Adipocyte (in vitro differentiated cells): ENCODE results near the gene MAJIN.

Experiments used
- DNase-seq: peaks from one replicate; pipeline ENCODE4 v3.0.0-alpha.2; 2015; ENCODE audit warnings: low read depth
- H3K27me3 ChIP-seq: replicated peaks from 2 replicates; pipeline ENCODE4 v1.7.0; 2013; ENCODE audit warnings: mild to moderate bottlenecking, low read length, moderate library complexity; ENCODE audit not compliant: control insufficient read depth, insufficient read depth
- H3K36me3 ChIP-seq: 2 replicates; pipeline ENCODE4 v1.7.0; 2013; ENCODE audit warnings: low read length, mild to moderate bottlenecking, moderate library complexity; ENCODE audit not compliant: control insufficient read depth, insufficient read depth, severe bottlenecking
- H3K4me1 ChIP-seq: 2 replicates; pipeline ENCODE4 v1.7.0; 2013; ENCODE audit warnings: mild to moderate bottlenecking, low read length, moderate library complexity; ENCODE audit not compliant: control insufficient read depth, insufficient read depth
- H3K4me3 ChIP-seq: 2 replicates; pipeline ENCODE4 v1.7.0; 2013; ENCODE audit warnings: mild to moderate bottlenecking, low read length, moderate library complexity
- H3K9ac ChIP-seq: 2 replicates; pipeline ENCODE4 v1.7.0; 2013; ENCODE audit warnings: mild to moderate bottlenecking, low read length, moderate library complexity
- H3K9me3 ChIP-seq: 2 replicates; pipeline ENCODE4 v1.7.0; 2013; ENCODE audit warnings: mild to moderate bottlenecking, low read length, moderate library complexity; ENCODE audit not compliant: control insufficient read depth

The MAJIN gene

DNA sequence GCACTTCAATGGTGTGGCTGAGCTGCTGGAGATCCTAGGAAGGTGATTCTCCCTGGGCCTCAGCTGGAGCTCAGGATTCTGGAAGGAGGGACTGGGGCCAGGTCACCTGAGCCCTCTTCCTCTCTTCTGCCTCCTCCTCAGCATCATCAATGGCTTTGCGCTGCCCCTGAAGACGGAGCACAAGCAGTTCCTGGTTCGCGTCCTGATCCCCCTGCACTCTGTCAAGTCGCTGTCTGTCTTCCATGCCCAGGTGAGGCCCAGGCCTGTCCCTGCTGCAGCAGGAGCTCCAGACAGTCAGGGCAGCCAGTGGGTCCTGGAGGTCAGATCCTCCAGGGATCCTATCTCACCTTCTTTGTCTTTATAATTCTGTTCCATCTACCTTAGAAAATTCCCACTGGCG is 41.6 kb downstream of the MAJIN start:
- H3K4me3 ChIP-seq: no peak overlapping the region

DNA sequence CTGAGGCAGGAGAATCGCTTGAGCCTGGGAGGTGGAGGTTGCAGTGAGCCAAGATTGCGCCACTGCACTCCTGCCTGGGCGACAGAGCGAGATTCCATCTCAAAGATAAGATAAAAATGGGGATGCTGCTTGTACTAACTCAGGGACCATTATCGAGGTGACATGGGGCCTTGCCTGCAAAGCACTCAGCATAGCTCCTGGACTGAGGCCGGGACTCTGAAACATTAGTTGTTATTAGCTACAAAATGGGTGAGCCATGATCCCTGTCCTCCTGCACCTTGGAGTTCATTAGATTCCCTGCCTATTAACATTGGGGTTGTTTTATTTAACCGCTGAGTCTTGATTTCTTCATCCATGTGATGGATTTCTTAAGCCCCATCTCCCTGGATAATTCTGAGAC is 42.3 kb downstream of the MAJIN start:
- H3K9ac ChIP-seq: no peak overlapping the region
- no peak overlapping the region for H3K4me3 ChIP-seq
- H3K4me1 ChIP-seq: peaks cover 5% of the 10 kb centered on the region
- no peaks in the 10 kb centered on the region for H3K27me3 ChIP-seq
- no peak for DNase-seq
- H3K36me3 ChIP-seq: peaks cover 43% of the 10 kb centered on the region
- H3K9me3 ChIP-seq: no peaks in the 10 kb centered on the region

More for the DNA sequence above, 41.6 kb downstream of the MAJIN start:
- H3K4me1 ChIP-seq: peaks cover 2% of the 10 kb centered on the region
- no peaks in the 10 kb centered on the region for H3K27me3 ChIP-seq
- no peak for DNase-seq
- no peak overlapping the region for H3K9ac ChIP-seq
- peaks cover 43% of the 10 kb centered on the region for H3K36me3 ChIP-seq
- no peaks in the 10 kb centered on the region for H3K9me3 ChIP-seq

DNA sequence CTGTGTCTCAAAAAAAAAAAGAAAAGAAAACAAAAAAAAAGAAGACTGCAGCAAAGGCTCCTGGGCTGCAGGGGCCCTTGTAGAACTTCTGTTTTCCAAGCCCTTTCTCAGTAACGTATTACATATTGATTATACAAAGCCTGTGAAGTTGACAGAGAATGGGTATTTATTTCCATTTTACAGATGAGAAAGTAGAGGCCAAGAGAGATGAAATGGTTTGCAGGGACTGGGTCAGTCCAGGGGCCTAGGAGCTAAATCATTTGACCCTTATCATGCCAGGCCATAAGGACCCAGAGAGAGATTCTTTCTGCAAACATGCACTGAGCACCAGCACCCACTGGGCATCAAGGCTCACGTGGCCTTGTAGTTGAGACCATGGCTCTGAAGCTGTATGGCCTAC is 43.0 kb downstream of the MAJIN start:
- Histone ChIP-seq H3K36me3 (peaks cover 43% of the 10 kb centered on the region), H3K27me3 (no peaks in the 10 kb centered on the region), H3K4me3 (no peak overlapping the region), H3K9me3 (no peaks in the 10 kb centered on the region), H3K9ac (no peak overlapping the region), H3K4me1 (peaks cover 8% of the 10 kb centered on the region)
- no peak for DNase-seq

DNA sequence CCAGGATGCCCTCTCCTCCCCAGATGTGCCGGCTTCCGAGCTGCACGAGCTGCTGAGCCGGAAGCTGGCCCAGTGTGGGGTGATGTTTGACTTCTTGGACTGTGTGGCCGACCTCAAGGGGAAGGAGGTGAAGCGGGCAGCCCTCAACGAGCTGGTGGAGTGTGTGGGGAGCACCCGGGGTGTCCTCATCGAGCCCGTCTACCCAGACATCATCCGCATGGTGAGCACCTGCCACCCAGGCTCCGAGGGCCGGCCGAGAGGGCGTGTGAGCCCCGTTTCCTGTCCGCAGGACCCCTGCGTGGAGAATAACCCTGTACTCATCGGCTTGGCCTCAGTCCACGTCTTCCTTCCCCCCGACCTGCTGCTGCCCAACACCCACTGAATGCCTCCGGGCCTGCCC is 45.2 kb downstream of the MAJIN start:
- Histone ChIP-seq H3K9ac (no peak overlapping the region), H3K27me3 (no peaks in the 10 kb centered on the region), H3K9me3 (no peaks in the 10 kb centered on the region), H3K36me3 (peaks cover 26% of the 10 kb centered on the region), H3K4me1 (peaks cover 13% of the 10 kb centered on the region), H3K4me3 (no peak overlapping the region)
- no peak for DNase-seq

DNA sequence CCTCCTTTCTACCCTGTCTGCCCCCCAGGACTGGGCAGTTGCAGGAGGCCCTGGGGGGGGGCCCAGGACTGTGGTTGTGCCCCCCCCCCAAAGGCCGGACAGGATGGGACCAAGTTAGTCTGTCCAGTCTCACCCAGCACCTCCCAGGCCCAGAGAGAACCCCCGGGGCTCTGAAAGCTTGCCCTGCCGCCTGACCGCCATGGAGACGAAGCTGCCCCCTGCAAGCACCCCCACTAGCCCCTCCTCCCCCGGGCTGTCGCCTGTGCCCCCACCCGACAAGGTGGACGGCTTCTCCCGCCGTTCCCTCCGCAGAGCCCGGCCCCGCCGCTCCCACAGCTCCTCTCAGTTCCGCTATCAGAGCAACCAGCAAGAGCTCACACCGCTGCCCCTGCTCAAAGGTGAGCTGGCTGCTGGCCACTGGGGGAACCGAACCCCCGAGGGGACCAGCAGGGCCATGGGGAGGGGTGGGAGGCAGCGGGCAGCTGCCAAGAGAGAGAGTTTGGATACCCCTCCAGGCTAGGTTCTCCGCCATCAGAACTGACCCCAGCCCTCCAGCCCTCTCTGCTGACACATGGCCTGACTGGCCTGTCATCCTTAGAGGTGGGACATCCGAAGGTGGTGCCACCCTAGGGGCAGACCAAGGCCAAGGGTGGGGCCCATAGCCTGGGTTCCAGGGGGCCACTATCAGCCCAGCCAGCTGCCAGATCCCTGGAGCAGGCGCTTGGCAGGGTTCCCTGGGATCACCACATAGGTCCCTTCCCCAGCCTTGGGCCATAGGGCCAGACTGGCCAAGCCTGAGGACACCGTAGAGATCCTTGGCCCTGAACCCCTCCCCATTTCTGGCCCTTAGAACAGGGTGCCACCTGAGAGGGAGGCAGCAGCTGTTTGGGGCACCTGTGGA is 46.1 kb downstream of the MAJIN start:
- H3K9me3 ChIP-seq: no peaks in the 10 kb centered on the region
- peak overlapping the region; percentile 88 for H3K9ac ChIP-seq
- H3K36me3 ChIP-seq: peaks cover 17% of the 10 kb centered on the region
- peak overlapping the region; percentile 91 for H3K4me3 ChIP-seq
- DNase-seq: no peak
- peaks cover 13% of the 10 kb centered on the region for H3K4me1 ChIP-seq
- H3K27me3 ChIP-seq: no peaks in the 10 kb centered on the region

DNA sequence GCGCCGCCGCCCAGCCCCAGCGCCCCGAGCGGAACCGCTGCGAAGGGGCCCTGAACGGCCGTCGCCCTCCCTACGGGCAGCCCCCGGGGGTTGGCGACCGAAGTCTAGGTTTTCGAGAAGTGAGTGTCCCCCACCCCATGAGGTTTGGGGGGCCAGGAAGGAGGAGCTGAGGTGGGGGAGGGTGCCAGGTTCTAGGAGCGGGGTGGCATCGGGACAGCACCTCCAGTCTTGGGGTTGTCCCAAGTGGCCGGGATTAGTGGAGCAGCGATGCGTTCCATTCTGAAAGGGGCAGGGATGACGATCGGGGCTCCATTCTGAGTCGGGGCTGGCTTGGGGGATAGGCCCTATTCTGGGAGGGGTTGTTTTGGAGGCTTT is 47.0 kb downstream of the MAJIN start:
- peak; percentile 63 for DNase-seq
- H3K36me3 ChIP-seq: peaks cover 9% of the 10 kb centered on the region
- peaks cover 13% of the 10 kb centered on the region for H3K4me1 ChIP-seq
- H3K4me3 ChIP-seq: peak overlapping the region; percentile 91
- no peaks in the 10 kb centered on the region for H3K9me3 ChIP-seq
- H3K27me3 ChIP-seq: no peaks in the 10 kb centered on the region
- H3K9ac ChIP-seq: peak overlapping the region; percentile 88

DNA sequence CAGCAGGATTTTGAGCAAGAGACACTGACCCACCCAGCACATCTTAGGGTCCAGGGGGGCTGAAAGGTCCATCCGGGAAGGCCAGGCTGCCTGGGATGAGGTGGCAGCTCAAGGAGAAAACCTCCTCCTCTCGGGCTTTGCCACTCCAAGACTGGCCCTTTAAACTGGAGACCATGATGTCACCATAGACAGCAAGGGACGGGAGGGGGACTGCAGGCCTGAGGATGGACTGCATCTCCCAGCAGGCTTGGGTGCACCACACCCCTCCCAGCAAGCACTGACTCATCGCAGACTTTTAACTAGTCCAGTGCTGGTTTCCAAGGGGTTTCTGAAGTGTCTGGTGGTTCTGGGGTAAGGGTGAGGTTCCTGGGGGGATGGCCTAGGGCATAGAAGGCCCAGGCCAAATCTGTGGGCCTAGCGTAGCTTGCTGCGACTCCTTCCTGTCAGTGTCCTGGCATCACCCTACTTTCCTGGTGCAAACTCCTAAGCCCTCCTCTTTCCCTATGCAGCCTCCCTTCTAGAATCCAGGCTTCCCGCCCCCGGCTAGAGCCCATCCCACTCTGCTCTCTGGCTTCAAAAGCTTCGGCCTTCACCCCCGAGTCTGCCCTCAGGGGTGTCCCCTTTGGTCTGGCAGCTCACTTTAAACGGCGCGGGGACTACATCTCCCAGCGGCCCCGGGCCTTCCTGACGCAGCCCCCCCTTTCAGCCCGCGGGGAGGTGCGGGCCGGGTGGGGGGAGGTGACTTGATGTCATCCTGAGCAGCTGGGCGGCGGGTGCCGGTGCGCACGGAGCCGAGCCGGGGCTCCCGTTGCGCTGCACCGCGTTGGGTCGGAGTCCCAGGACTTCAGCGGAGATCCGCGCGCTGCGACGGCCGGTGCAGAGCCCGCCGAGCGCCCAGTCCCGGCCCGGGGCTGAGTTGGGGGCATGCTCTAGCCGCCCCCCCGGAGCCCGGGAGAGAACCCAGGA is 47.7 kb downstream of the MAJIN start, which contains the start of gene PPP2R5B:
PPP2R5B (plus strand) TSS at position 746 of the 966 bp plus-strand sequence. CDS start 1,046 bp downstream, outside the sequence.
- H3K36me3 ChIP-seq: peaks cover 9% of the 10 kb centered on the region
- H3K4me3 ChIP-seq: peak within 1 kb of the TSS; percentile 91
- peak within 1 kb of the TSS; percentile 88 for H3K9ac ChIP-seq
- peaks cover 13% of the 10 kb centered on the region for H3K4me1 ChIP-seq
- no peaks in the 10 kb centered on the region for H3K27me3 ChIP-seq
- H3K9me3 ChIP-seq: no peaks in the 10 kb centered on the region
- DNase-seq: peak; percentile 96

DNA sequence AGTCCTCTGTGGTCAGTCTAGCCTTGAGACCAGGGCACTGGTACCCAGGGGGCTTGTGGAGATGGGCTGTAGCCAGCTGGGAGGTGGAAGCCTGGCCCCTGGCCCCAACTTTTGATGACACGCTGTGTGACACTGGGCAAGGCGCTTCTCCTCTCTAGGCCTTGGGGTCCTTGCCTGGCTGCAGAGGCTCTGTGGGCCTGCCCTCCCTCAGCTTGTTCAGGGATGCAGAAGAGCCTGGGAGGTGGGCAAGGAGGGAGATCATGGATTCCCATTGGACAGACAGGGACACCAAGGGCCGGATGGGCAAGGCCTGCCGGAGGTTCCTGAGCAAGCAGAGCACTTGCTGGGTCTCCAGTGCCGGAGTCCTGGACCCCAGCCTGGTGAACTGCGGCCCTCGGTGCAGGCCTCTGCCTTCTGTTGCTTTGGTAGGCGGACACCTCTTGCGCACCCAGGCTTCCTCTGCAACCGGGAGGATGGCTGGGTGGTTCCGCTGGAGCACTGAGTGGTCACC is 48.7 kb downstream of the MAJIN start:
- H3K36me3 ChIP-seq: peaks cover 3% of the 10 kb centered on the region
- no peaks in the 10 kb centered on the region for H3K9me3 ChIP-seq
- DNase-seq: no peak
- H3K4me1 ChIP-seq: peaks cover 16% of the 10 kb centered on the region
- H3K4me3 ChIP-seq: no peak overlapping the region
- H3K27me3 ChIP-seq: no peaks in the 10 kb centered on the region
- H3K9ac ChIP-seq: no peak overlapping the region

DNA sequence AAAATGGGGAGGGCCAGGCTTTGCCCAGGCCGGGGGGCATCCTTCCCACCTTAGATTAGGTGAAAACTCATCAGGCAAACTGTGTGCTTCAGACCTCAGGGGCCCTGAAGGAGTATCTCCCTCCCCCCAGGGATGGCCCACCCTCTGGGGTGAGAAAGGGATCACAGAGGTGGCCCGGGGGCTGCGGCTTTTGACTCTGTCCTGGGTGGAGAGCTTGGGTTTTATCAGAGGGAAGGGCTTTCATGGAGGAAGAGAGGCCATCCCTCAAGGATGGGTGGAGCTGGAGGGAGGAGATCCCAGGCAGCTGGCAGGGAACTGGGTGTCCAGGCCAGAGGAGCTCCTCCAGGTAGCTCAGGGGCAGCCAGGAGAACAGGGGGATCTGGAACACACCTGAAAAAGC is 50.5 kb downstream of the MAJIN start:
- no peak for DNase-seq
- Histone ChIP-seq H3K9me3 (no peaks in the 10 kb centered on the region), H3K36me3 (no peaks in the 10 kb centered on the region), H3K27me3 (no peaks in the 10 kb centered on the region), H3K4me1 (peaks cover 24% of the 10 kb centered on the region), H3K4me3 (no peak overlapping the region), H3K9ac (no peak overlapping the region)

DNA sequence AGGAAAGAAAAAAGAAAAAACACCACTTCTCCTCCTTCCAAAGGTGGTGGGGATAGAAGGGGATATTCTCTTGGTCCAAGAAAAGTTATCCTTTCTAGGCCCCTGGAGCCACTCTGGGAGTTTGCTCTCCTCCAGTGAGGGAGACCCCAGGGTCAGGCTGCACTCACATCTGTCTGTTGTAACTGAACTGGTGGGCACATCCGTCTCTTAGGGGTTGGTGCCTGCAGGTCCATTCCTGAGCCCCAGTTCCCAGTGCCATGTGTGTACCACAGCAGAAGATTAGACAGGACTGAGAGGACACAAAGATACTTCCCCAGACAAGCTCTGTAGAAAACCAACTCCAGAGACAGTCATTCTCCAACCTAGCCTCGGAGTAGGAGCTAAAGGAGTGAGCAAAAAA is 51.8 kb downstream of the MAJIN start:
- Histone ChIP-seq H3K4me1 (peaks cover 27% of the 10 kb centered on the region), H3K9me3 (no peaks in the 10 kb centered on the region), H3K36me3 (no peaks in the 10 kb centered on the region), H3K9ac (no peak overlapping the region), H3K4me3 (no peak overlapping the region), H3K27me3 (no peaks in the 10 kb centered on the region)
- no peak for DNase-seq

DNA sequence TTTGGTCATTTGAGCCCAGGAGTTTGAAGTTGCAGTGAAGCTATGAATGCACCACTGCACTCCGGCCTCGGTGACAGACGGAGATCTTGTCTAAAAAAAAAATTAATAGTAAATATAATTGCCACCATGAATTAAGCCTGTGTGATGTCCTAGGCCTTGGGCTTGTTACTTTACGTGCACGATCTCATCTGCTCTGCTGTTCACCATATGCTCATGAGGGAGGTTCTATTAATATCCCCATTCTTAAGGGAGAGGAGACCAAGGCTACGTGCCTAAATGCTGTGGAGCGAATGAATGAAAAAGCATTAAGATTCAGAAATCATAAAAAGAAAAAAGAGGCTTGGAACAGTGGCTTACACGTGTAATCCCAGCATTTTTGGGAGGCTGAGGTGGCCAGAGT is 52.3 kb downstream of the MAJIN start:
- Histone ChIP-seq H3K4me3 (no peak overlapping the region), H3K4me1 (peaks cover 27% of the 10 kb centered on the region), H3K36me3 (no peaks in the 10 kb centered on the region), H3K9me3 (no peaks in the 10 kb centered on the region), H3K27me3 (no peaks in the 10 kb centered on the region), H3K9ac (no peak overlapping the region)
- DNase-seq: no peak
